HG02623 (cell line): ENCODE measurements around the gene BPIFB3.

Experiments used
- ATAC-seq: cut with Tn5 transposase; IDR thresholded peaks from one replicate; pipeline ENCODE4 v1.9.1; 2021; ENCODE audit warnings: moderate library complexity; ENCODE audit not compliant: unreplicated experiment

Gene BPIFB3

GRCh38 chr20:33059741-33060390 is 6.2 kb downstream of the BPIFB3 start:
- ATAC-seq, result no peak

- no peak for ATAC-seq
Measured at GRCh38 chr20:33061658-33062028, 7.9 kb downstream of the BPIFB3 start.

- no peak for ATAC-seq
Measured at GRCh38 chr20:33062105-33062824, 8.6 kb downstream of the BPIFB3 start.

GRCh38 chr20:33062825-33063149 is 9.1 kb downstream of the BPIFB3 start:
- ATAC-seq, result no peak

- ATAC-seq, result no peak
Measured at GRCh38 chr20:33063271-33063670, 9.6 kb downstream of the BPIFB3 start.

- no peak for ATAC-seq
Measured at GRCh38 chr20:33064572-33065287, 11.0 kb downstream of the BPIFB3 start.

- ATAC-seq, result no peak
Measured at GRCh38 chr20:33065785-33066184, 12.1 kb downstream of the BPIFB3 start.

- ATAC-seq, result no peak
Measured at GRCh38 chr20:33067806-33068205, 14.1 kb downstream of the BPIFB3 start.

GRCh38 chr20:33068251-33068939 is 14.7 kb downstream of the BPIFB3 start:
- no peak for ATAC-seq

GRCh38 chr20:33069673-33070072 is 16.0 kb downstream of the BPIFB3 start:
- ATAC-seq, result no peak

- no peak for ATAC-seq
Measured at GRCh38 chr20:33070111-33071053, 16.7 kb downstream of the BPIFB3 start.

GRCh38 chr20:33071198-33071597 is 17.5 kb downstream of the BPIFB3 start:
- ATAC-seq, result no peak

- no peak for ATAC-seq
Measured at GRCh38 chr20:33072362-33072761, 18.7 kb downstream of the BPIFB3 start.

GRCh38 chr20:33072813-33073212 is 19.1 kb downstream of the BPIFB3 start:
- no peak for ATAC-seq

- no peak for ATAC-seq
Measured at GRCh38 chr20:33074675-33075074, 21.0 kb downstream of the BPIFB3 start.

GRCh38 chr20:33075281-33075680 is 21.6 kb downstream of the BPIFB3 start:
- no peak for ATAC-seq

- no peak for ATAC-seq
Measured at GRCh38 chr20:33076662-33077372, 23.1 kb downstream of the BPIFB3 start.

GRCh38 chr20:33079259-33079658 is 25.6 kb downstream of the BPIFB3 start, which contains the start of gene BPIFB4:
Gene BPIFB4 (plus strand): TSS chr20:33079643. CDS start chr20:33081527, 1,884 bp downstream.
- ATAC-seq, result no peak

- ATAC-seq, result no peak
Measured at GRCh38 chr20:33081411-33082154, 27.9 kb downstream of the BPIFB3 start.
